HG02885 (cell line): ENCODE data around the gene INTS2.
"Not testable (repeated sequence)": the region's sequence is repeated elsewhere in the genome, so short reads cannot be mapped to it uniquely, and the experiment has no call there.

ENCODE experiments used
- ATAC-seq: cut with Tn5 transposase; IDR thresholded peaks from one replicate; pipeline ENCODE4 v1.9.1; 2021; ENCODE audit warnings: mild to moderate bottlenecking; ENCODE audit not compliant: unreplicated experiment, poor library complexity

INTS2 gene

DNA sequence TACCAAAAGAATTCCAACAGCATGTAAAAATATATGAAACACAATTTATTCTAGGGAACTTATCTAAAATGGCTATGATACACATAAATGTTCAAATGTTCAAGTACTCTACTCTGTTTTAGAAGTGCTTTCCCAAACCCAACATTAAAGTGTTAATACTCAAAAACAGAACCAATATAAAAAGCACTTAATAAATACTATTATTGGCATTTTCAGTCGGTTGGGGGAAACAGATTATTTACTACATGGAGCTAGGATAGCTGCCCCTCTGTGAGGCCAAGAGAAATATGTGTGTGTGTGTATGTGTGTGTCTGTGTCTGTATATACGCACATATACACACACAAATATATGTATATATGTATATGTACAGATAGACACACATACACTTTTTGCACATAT, 32.4 kb downstream of the INTS2 start:
- no peak for ATAC-seq

DNA sequence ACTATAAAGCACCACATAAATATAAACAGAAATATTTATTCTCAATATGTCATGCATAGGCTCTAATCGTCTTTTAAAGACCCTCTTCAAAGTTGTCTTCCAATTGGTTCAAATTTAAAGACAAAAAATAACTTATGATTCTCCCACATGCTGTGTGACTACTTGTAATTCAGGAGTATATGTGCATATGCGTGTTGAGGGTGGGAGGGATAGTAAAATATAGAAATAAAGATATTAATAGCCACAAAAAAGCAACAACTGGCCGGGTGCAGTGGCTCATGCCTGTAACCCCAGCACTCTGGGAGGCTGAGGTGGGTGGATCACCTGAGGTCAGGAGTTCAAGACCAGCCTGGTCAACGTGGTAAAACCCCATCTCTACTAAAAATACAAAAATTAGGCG, 33.5 kb downstream of the INTS2 start:
- not testable (repeated sequence) for ATAC-seq

DNA sequence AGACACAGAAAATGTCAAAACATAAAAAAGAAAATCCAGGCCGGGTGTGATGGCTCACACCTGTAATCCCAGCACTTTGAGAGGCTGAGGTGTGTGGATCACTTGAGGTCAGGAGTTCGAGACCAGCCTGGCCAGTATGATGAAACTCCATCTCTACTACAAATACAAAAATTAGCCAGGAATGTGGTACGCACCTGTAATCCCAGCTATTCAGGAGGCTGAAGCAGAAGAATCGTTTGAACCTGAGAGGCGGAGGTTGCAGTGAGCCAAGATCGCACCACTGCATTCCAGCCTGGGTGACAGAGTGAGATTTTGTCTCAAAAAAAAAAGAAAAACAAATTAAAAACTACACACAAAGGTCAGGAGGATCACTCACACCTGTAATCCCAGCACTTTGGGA, 40.0 kb downstream of the INTS2 start:
- not testable (repeated sequence) for ATAC-seq

DNA sequence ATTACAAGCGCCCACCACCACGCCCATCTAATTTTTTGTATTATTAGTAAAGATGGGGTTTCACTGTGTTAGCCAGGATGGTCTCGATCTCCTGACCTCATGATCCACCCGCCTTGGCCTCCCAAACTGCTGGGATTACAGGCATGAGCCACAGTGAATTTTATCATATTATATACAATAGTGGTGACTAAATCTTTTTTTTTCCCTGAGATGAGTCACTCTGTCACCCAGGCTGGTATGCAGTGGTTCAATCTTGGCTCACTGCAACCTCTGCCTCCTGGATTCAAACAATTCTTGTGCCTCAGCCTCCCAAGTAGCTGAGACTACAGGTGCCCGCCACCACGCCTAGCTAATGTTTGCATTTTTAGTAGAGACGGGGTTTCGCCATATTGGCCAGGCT, 41.9 kb downstream of the INTS2 start:
- not testable (repeated sequence) for ATAC-seq

DNA sequence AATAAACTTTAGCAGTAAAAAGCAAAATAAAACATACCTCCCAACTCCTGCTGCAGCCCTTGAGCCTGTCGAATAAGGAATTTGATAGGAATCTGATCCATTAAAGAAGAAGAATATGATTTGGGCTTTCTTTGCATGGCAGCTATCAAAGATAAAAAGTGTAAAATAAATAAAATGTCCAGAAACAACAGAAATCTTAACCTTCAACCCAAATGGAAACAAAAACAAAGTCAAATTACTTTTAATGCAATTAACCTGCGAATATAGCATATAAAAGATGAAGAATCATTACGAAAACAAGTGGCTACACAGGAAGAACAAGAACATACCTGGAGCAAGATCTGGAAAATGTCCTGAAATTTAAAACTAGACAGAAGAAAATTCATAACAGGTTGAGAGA, 42.9 kb downstream of the INTS2 start:
- no peak for ATAC-seq

DNA sequence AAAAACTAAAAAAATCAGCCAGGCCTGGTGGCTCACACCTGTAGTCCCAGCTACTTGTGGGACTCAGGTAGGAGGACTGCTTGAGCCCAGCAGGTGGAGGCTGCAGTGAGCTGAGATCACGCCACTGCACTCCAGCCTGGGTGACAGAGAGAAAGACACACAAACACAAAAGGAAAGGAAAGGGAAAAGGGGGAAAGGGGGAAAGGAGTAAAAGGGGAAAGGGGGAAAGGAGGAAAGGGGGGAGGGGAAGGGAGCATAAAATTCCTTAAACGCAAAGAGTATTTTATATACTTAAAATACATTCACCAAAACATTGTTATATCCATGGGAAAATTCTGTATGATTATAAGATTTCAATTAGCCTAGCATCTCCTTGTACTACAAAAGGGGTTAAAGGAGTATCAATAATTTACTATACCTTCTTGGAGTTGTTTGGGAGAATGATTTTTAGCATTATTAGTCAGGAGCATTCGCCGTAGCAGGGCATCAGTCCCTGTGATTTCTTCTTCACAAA, 47.1 kb downstream of the INTS2 start:
- ATAC-seq: no peak

DNA sequence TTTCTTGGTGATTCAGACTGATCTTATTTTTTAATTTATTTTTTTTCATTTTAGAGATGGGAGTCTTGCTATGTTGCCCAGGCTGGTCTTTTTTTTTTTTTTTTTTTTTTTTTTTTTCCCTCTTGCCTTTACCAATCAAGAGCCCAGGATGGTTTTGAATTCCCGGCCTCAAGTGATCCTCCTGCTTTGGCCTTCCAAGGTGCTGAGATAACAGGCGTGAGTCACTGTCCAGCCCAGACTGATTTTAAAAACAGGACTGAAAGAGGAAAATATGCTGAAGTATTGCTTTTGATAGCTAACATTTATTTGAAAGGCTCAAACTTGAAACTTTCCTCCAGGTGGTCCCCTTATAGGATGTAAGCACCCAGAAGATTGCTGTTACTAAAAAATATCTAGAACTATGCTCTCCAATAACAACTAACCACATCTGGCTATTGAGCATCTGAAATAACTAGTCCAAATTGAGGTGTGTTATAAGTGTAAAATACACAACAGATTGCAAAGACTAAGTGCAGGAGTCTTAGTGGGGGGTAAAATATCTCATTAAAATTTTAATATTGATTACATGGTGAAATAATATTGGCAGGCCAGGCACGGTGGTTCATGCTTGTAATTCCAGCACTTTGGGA, 48.7 kb downstream of the INTS2 start:
- no peak for ATAC-seq

DNA sequence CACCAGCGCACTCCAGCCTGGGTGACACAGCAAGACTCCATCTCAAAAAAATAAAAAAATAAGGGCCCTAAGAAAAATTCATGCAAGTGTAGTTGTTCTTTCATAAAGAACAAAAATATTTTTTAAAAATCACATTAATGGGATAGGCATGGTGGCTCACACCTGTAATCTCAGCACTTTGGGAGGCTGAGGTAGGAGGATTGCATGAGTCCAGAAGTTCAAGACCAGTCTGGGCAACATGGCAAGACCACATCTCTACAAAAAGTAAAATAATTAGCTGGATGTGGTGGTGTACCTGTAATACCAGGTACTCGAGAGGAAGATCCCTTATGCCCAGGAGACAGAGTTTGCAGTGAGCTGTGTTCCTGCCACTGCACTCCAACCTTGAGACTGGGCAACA, 49.3 kb downstream of the INTS2 start:
- ATAC-seq: no peak

DNA sequence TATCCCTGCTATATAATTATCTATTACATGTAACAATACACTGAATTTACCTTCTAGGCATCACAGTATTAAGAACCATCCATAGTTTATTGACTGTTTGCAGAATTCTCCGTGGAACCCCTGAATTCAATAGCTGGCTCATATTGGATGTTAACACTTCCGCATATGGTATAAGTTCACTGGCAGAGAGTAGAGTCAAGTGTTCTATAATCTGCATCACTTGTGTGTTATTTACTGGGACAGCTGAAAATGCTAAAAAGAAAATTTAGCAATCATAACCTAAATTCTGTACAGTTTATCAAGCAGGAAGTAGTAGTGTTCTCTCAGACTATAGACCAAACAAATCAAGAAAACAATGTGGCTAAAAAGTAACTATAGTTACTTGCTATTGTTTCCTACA, 49.9 kb downstream of the INTS2 start:
- ATAC-seq: no peak

DNA sequence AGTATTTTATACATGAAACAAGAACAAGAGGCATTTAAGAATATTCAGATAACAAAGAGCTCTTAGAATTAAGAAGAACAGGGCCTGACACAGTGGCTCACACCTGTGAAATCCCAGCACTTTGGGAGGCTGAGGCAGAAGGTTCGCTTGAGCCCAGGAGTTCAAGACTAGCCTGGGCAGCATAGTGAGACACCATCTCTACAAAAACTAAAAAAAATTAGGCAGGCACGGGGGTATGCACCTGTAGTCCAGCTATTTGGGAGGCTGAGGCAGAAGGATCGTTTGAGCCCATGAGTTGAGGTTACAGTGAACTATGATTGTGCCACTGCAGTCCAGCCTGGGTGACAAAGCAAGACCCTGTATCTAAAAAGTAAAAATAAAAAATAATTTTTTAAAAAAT, 52.0 kb downstream of the INTS2 start:
- no peak for ATAC-seq

DNA sequence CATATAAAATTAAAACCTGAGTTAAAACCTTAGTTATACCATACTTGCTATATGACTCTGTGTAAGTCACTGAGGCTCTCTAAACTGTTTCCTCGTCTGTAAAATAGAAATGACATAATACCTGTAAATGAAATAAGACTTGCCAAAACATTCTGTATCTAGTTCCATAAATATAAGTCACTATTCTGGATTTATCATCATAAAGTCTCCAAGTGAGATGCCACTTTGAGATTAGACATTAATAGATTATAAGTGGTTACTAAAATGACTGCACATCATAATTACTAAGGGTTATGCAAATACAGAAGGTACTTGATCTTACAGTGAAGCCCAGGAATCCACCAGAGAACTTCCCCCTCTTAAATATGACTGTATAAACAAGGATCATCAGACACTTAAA, 52.5 kb downstream of the INTS2 start:
- no peak for ATAC-seq

DNA sequence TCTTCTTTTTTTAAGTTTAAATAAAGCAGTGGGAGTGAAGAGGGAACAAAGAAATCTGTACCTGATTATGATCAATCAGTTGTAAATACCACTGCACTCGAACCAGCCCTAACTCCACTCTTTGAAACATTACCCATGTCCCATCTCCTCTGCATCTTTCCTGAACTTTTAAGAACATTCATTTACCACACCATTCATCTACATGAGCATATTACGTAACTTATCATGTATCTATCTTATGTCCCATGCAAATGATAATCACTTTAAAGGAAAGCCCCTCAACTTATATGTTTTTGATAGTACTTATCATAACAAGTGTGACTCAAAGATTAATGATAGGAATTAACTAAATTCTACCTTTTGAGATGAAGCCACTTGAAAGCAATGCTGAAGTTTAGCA, 53.7 kb downstream of the INTS2 start:
- no peak for ATAC-seq

DNA sequence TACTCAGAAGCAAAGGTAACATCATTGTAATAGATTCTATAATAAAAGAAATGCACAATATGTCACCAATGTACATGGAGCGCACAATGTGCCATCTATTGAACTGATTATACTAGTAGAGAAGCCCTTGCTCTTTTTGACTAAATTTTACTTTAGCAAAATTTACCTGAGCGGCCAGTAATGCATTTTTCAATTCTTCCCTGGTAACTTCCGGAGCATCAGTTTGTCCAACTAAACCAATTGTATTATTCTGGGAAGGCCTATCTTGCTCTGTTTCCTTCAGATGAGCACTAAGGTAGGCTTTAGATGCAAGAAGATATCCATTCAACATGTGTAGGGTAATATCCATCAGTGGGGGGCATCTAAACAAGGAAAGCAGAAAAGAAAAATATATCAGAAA, 55.7 kb downstream of the INTS2 start:
- no peak for ATAC-seq

DNA sequence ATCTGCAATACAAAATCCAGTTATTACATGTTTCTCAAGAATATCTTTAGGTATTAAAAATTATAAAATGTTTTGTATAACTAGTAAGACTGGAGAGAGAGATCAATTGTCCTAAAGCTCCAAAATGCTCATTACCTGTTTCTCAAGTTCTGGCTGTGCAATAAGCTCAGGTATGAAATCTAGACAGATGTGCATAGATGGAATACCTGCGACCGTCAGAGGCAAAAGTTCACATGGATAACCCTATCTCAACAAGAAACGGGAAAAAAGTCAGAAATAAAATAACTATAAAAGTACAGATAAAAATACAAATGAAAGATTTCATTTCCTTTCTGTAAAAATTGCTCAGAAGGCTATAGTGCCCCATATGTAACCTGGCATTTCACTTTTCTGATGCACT, 58.6 kb downstream of the INTS2 start:
- no peak for ATAC-seq

DNA sequence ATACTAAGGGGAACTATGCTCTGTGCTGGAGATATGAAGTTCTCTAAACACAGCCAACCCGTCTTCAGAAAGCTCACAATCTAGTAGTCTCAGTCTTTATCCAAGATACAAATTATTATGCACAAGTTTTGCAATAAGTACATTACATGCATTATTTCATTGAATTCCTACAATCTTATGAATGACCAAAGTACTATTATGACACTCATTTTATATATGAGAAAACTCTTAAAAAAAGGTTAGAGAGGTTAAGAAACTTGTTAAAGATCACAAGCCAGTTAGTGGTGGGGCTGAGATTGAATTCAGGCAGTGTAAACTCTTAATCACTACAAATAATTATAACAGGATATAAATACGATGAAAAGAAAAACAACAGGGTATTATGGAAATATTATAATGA, 59.7 kb downstream of the INTS2 start:
- ATAC-seq: no peak

DNA sequence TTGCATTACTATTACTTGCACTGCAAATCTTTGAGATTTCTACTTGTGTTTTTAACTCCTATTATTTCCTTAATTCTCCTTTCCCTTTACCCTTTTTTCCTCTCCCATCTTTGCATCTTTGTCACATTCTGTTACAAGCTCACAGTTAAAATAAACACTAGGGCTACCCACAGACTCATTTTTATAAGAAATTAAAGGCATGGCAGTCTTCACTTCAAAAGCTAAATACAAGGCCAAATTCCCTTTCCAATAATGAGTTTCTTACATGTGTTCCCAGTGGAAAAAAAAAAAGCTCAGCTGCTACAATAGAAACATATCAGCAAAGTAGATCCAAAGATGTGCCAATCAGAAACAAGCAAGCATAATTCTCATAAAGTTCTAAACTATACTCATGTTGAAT, 60.7 kb downstream of the INTS2 start:
- ATAC-seq: no peak

DNA sequence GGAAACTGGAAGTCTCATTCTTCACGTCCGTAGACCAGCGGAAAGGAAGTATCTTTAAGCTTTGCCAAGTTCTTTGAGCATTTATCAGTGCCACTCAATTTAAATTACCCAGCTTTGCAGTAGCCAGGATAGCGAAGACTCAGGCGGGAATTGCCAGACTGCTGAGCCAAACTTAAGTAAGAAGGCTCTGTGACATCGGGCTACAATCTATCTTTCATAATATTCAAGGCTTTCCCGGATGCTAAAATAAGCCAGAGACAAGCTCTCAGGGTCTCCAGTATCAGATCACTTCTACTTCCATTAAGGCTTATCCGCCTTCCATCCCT, 64.0 kb downstream of the INTS2 start:
- no peak for ATAC-seq

DNA sequence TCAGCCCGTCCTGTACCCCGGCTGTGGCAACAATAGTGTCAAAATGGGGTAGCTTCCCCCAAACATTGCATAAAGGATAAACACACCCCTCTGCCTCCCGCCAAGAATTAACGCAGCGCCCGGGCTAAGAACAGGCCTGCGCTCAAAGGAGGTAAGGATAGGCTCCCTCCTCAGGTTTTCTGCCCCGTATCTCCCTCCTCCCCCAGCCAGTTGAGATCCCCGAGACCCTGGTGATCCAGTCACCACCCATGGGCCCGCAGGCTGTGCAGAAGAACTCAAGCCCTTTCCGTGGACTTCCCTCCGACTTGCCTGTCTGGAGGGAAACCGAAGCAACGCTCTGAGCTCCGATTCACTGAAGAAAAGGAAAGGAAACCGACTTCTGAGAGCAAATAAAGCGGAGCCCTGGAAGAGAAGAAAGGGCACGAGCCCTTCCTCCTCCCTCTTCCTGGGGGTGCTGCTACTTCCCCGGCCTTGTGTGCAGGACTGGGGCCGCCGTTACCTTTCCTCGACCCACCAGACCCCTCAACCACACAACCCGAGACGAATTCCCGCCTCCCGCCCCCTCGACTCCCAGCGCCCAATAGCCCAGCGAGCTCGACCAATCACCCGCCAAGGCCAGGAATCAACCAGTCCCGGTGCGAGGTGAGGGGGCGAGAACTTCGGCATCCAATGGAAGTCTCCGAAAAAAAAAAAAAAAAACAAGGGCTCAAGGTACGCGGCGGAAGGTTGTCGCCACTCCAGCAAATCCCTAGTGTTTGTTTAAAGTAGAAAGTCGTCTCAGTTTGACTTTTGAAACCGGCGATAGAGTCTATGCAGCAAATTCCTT, 64.6 kb downstream of the INTS2 start, which contains the start of gene BRIP1:
TSS of gene BRIP1 (minus strand) at position 554 of the 826 bp plus-strand sequence. CDS start 1,989 bp downstream, outside the sequence.
- ATAC-seq: peak; percentile 93

DNA sequence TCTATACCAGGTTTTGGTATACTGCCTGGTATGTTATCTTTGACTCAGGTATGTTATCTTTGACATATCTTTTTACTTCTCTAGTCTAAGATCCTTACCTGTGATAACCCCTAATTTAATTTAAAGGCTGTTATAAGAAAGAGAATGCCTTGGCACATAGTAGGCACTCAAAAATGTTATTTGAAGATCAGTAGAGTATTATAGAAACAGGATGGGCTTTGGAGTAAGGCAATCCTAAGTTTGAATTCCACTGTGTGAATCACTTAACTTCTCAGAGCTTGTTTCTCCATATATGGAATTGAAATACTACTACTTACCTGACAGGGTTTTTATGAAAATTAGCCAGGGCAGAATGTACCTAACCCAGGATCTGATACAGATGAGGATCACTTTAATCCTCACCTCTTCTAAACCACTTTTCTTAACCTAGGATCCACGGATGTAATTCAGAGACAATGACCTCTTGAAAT, 65.6 kb downstream of the INTS2 start:
- no peak for ATAC-seq

DNA sequence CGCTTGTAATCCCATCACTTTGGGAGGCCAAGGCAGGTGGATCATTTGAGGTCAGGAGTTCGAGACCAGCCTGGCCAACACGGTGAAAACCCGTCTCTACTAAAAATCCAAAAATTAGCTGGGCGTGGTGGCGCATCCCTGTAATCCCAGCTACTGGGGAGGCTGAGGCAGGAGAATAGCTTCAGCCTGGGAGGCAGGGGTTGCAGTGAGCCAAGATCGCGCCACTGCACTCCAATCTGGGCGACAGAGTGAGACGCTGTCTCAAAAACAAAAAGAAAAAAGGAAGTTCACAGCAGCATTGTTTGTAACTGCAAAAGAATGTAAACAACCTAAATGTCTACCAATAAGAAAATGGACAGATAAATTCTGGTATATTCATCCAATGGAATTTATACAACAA, 67.4 kb downstream of the INTS2 start:
- ATAC-seq: not testable (repeated sequence)

DNA sequence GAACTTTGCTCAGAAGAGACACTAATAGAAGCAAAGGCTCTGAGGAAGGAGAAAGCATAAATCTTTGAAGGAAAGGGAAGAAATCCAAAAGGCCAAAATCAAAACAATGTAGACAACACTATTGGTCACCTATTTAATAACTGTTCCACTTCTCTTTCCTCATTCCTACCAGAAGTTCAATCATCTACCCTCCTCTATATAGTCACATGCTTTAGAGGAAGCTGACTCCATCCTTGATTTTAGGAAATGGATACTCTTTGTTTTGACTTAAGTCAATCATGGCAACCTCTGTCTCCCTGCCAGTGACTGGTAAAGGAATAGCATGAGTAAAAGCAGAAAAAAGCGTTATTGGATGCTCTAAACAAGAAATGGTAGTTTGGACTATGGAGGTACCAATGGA, 71.7 kb downstream of the INTS2 start:
- no peak for ATAC-seq

DNA sequence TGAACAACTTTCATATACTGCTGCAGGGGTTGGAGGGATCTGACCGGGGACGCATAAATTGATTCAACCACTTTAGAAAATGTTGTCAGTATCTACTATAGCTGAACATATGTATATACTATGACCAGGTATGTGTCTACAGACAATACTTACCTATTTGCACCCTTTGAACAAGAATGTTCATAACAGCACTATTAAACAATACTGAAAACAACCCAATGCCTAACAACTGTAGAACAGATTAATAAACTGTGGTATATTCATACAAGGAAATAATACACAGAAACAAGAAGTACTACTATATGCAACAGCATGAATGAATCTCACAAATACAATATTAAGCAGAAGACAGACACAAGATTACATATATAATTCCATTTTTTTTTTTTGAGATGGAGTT, 74.9 kb downstream of the INTS2 start:
- no peak for ATAC-seq
